Endothelial cell (in vitro differentiated cells): ENCODE results near the gene SPDYE16. TPM values are rescaled to one million over a fixed set of nuclear protein-coding genes. Genes with fewer than 3 reads are reported as not detected.
"Not testable (repeated sequence)": the region's sequence is repeated elsewhere in the genome, so short reads cannot be mapped to it uniquely, and the experiment has no call there.

Experiments used
- DNase-seq: peaks from one replicate; pipeline ENCODE4 v3.0.0; 2021; ENCODE audit warnings: low spot score
- H3K27ac Mint-ChIP-seq: one replicate; pipeline ENCODE4 v1.8.0; 2021; ENCODE audit warnings: mixed read lengths, inconsistent platforms; ENCODE audit not compliant: unreplicated experiment
- H3K27me3 Mint-ChIP-seq: one replicate; pipeline ENCODE4 v1.8.0; 2021; ENCODE audit warnings: mild to moderate bottlenecking, moderate library complexity, mixed read lengths, inconsistent platforms; ENCODE audit not compliant: unreplicated experiment
- H3K36me3 Mint-ChIP-seq: one replicate; pipeline ENCODE4 v1.8.0; 2021; ENCODE audit warnings: mild to moderate bottlenecking, low read depth, mixed read lengths, inconsistent platforms; ENCODE audit not compliant: unreplicated experiment
- H3K4me1 Mint-ChIP-seq: one replicate; pipeline ENCODE4 v1.8.0; 2021; ENCODE audit warnings: mild to moderate bottlenecking, mixed read lengths, inconsistent platforms; ENCODE audit not compliant: unreplicated experiment
- H3K4me3 Mint-ChIP-seq: one replicate; pipeline ENCODE4 v1.8.0; 2021; ENCODE audit warnings: mild to moderate bottlenecking, mixed read lengths, inconsistent platforms; ENCODE audit not compliant: unreplicated experiment
- H3K9me3 Mint-ChIP-seq: one replicate; pipeline ENCODE4 v1.8.0; 2021; ENCODE audit warnings: mixed read lengths, inconsistent platforms; ENCODE audit not compliant: unreplicated experiment
- total RNA-seq: library from RNA; stranded (reverse); fragmentation: NEBNext Ultra II Directional; extraction: Animal tissue kit (Norgen Biotek cat#: 25700); gene quantifications from one replicate; pipeline ENCODE4 v1.2.1, GENCODE V29; 2021; ENCODE audit not compliant: unreplicated experiment

The SPDYE16 gene
- total RNA-seq, 1 donor from 2014 or later = not detected

GRCh38 chr7:76497918-76498582, 45.0 kb downstream of the SPDYE16 start:
- not testable (repeated sequence) for H3K4me1 Mint-ChIP-seq, H3K36me3 Mint-ChIP-seq, H3K27me3 Mint-ChIP-seq, H3K27ac Mint-ChIP-seq, H3K9me3 Mint-ChIP-seq, H3K4me3 Mint-ChIP-seq, DNase-seq

DNA sequence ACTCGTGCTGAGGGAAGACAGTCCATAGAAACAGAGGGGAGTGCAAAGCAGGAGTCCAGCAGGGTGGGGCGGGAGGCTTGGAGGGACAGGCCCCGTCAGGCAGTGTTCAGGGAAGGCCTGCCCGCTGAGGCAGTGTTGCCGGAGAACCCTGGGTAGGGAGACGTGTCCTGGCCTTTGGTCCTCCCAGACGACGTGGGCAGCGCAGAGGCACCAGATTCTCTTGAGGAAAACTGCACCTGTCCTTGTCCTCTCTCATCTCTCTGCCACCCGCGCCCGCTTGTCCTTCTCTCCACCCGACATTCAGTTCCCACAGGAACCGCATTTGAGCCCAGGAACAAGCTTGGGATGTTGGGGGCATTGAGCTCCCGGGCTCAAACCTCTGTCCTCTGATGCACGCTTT, 47.4 kb downstream of the SPDYE16 start:
- not testable (repeated sequence) for H3K27me3 Mint-ChIP-seq, H3K36me3 Mint-ChIP-seq, H3K9me3 Mint-ChIP-seq, H3K27ac Mint-ChIP-seq, H3K4me1 Mint-ChIP-seq, H3K4me3 Mint-ChIP-seq, DNase-seq

DNA sequence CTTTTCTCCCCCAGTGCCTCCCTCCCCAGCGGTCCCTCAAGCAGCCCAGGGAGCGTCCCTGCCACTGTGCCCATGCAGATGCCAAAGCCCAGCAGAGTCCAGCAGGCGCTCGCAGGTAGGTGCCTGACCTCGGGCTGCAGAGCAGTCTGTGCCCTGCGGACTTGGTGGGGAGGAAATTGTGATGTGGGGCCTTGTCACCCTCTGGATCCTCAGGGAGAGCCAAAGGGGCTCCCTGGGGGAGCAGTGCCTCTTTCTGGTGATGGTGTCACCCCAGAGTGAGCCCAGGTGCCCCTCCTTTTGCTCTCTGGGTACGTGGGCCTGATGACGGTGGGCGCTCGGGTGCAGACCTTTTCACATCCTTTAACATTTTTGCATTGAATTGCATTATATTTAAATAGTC, 51.0 kb downstream of the SPDYE16 start:
- not testable (repeated sequence) for H3K27ac Mint-ChIP-seq, H3K9me3 Mint-ChIP-seq, H3K4me1 Mint-ChIP-seq, H3K27me3 Mint-ChIP-seq, H3K36me3 Mint-ChIP-seq, DNase-seq, H3K4me3 Mint-ChIP-seq

GRCh38 chr7:76487969-76488368, 55.1 kb downstream of the SPDYE16 start:
- not testable (repeated sequence) for H3K36me3 Mint-ChIP-seq, H3K4me3 Mint-ChIP-seq, H3K27me3 Mint-ChIP-seq, DNase-seq, H3K4me1 Mint-ChIP-seq, H3K27ac Mint-ChIP-seq, H3K9me3 Mint-ChIP-seq

DNA sequence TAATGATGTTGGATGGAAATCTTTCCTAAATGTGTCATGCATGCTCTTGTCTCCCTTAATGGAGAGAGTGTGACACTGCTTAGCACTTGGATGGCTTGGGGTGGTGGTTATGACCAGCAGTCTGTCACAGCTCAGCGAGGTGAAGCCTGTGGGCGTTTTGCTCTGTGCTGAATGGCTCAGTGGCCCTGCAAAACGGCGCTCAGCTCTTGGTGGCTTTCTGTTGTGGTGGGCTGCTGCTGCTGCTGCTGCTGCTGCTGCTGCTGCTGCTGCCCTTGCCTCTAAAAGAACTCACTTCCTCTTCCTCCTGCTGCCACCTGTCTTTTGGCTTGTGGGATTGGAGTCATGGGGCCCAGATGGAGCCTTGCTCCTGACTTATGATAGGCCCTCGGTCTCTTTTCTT, 56.5 kb downstream of the SPDYE16 start:
- not testable (repeated sequence) for H3K4me1 Mint-ChIP-seq, H3K4me3 Mint-ChIP-seq, H3K9me3 Mint-ChIP-seq, DNase-seq, H3K36me3 Mint-ChIP-seq, H3K27ac Mint-ChIP-seq, H3K27me3 Mint-ChIP-seq

DNA sequence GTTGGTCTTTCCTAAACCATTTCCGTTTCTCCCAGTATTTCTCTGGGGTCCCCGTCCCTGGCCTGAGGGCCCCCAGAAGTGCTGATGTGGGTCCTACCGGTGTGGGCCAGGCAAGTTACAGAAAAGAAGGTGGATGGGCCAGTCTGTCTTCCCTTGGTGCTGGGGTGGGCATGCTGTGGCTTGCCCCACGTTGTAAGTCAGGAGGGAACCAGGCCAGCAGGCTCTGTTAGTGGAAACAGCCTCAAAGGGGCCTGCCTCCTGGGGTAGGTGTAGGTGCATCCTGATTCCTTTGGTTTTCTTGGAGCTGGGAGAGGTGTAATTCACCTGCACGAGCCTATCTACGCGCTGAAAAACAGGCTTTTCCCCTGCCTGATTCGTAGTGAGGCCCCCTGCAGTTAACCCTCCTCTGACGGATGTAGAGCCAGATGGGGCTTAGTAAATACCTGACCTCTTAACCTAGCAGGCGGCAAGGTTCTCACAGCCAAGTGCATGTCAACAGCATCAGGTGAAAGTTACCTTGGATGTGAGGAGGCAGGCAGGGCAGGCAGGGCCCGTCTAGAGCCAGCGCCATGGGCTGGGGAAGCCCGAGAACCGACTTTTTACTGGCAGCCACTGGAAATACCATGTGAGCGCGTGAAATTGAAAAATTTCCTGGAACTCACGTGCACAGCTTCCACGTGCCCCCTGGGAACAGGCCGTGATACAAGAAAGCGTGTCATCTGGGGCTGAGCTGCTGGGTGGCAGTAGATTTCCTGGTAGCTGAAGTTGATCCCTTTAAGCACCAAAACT, 57.1 kb downstream of the SPDYE16 start:
- not testable (repeated sequence) for H3K4me1 Mint-ChIP-seq, H3K4me3 Mint-ChIP-seq, DNase-seq

GRCh38 chr7:76484456-76484855, 58.6 kb downstream of the SPDYE16 start:
- H3K27ac Mint-ChIP-seq, H3K36me3 Mint-ChIP-seq, H3K4me3 Mint-ChIP-seq, DNase-seq, H3K4me1 Mint-ChIP-seq, H3K27me3 Mint-ChIP-seq, H3K9me3 Mint-ChIP-seq: not testable (repeated sequence)

More for the DNA sequence above, 57.1 kb downstream of the SPDYE16 start:
- not testable (repeated sequence) for H3K27me3 Mint-ChIP-seq, H3K9me3 Mint-ChIP-seq, H3K36me3 Mint-ChIP-seq, H3K27ac Mint-ChIP-seq

- H3K4me3 Mint-ChIP-seq, H3K27me3 Mint-ChIP-seq, DNase-seq, H3K27ac Mint-ChIP-seq, H3K4me1 Mint-ChIP-seq, H3K9me3 Mint-ChIP-seq, H3K36me3 Mint-ChIP-seq: not testable (repeated sequence)
These were observed 60.0 kb downstream of the SPDYE16 start for GRCh38 chr7:76483081-76483480.

GRCh38 chr7:76482660-76483059, 60.4 kb downstream of the SPDYE16 start:
- not testable (repeated sequence) for H3K4me3 Mint-ChIP-seq, H3K27me3 Mint-ChIP-seq, H3K27ac Mint-ChIP-seq, H3K4me1 Mint-ChIP-seq, H3K36me3 Mint-ChIP-seq, DNase-seq, H3K9me3 Mint-ChIP-seq

Other genes with a start within 250 kb of the SPDYE16 start
- 581 TPM for gene HSPB1, start 240.6 kb downstream of the SPDYE16 start, total RNA-seq
- gene YWHAG, start 184.3 kb downstream of the SPDYE16 start, total RNA-seq = 136 TPM
- gene SSC4D, start 133.6 kb downstream of the SPDYE16 start, total RNA-seq = 15.6 TPM
- gene ZP3, start 118.3 kb downstream of the SPDYE16 start, total RNA-seq = 105 TPM
- gene DTX2, start 81.6 kb downstream of the SPDYE16 start, total RNA-seq = 35.4 TPM
- 0.87 TPM for gene UPK3B, start 32.7 kb downstream of the SPDYE16 start, total RNA-seq
- gene POMZP3, start 84.0 kb upstream of the SPDYE16 start, total RNA-seq = 237 TPM